HepG2 (cell line): ENCODE measurements around the gene TNIP3. TPM values are rescaled to one million over a fixed set of nuclear protein-coding genes. Genes with fewer than 3 reads are reported as not detected.

Experiments
- ATAC-seq: fragments of 200-7000 bp; cut with Tn5 transposase; 3 replicates; pipeline ENCODE4 v1.9.1; 2020; ENCODE audit warnings: mild to moderate bottlenecking, moderate library complexity
- BruUV-seq: library from RNA; stranded (reverse); fragments of 400-500 nt; replicated peaks from 2 replicates; lab custom pipeline; 2021; lab: Mats Ljungman, UMichigan
- CTCF ChIA-PET: fragments of 300-600 bp; formaldehyde crosslinking; extraction: SDS; loops from one replicate; lab custom pipeline; 2021; ENCODE audit warnings: low total read pairs, inconsistent platforms, low intra/inter-chr PET ratio; lab: Yijun Ruan, JAX
- POLR2A ChIA-PET: fragments of 350-600 bp; sonication (Branson Sonifier 250); formaldehyde crosslinking; loops from one replicate; lab custom pipeline; 2020; ENCODE audit warnings: antibody characterized with exemption, inconsistent platforms; lab: Yijun Ruan, JAX
- DNase-seq: peaks from one replicate; pipeline ENCODE4 v3.0.0-alpha.2; 2015; ENCODE audit warnings: low spot score
- FAIRE-seq: peaks from 3 replicates; lab custom pipeline; 2011; peaks lifted over from hg19 to GRCh38; lab: Jason Lieb, UNC
- H2AFZ ChIP-seq: one replicate; pipeline ENCODE4 v1.6.1; 2011; ENCODE audit warnings: low read length, inconsistent platforms
- H3K27ac ChIP-seq: fragments of 300-600 bp; 3 replicates; pipeline ENCODE4 v1.8.0; 2011; ENCODE audit warnings: mixed run types, mild to moderate bottlenecking, mixed read lengths, low read length, inconsistent platforms; ENCODE audit not compliant: insufficient read depth; ENCODE audit errors: extremely low read length
- H3K27me3 ChIP-seq, 2 experiments: fragments of 200-600 bp in 1 of 2; 2 replicates in 1 of 2; 3 replicates in 1 of 2; pipeline versions ENCODE4 v1.6.0 to v1.8.0; 2011; ENCODE audit warnings: low read length in 2 of 2, mild to moderate bottlenecking in 2 of 2, moderate library complexity in 2 of 2, inconsistent platforms in 1 of 2; ENCODE audit not compliant: insufficient read depth in 2 of 2, control insufficient read depth in 1 of 2
- H3K36me3 ChIP-seq, 2 experiments: fragments of 200-600 bp in 1 of 2; replicated peaks in 1 of 2; 2 replicates in 1 of 2; 3 replicates in 1 of 2; pipeline versions ENCODE4 v1.5.1 to v1.8.0; 2011; ENCODE audit warnings: low read length in 2 of 2, inconsistent platforms in 1 of 2; ENCODE audit not compliant: insufficient read depth in 2 of 2, control insufficient read depth in 1 of 2
- H3K4me1 ChIP-seq: 2 replicates; pipeline ENCODE4 v1.5.1; 2012; ENCODE audit warnings: low read length, inconsistent platforms; ENCODE audit not compliant: insufficient read depth
- H3K4me2 ChIP-seq: 2 replicates; pipeline ENCODE4 v1.6.0; 2011; ENCODE audit warnings: low read depth, low read length, inconsistent platforms
- H3K4me3 ChIP-seq, 3 experiments: fragments of 200-600 bp in 1 of 3; sonication (generic), shearing (Covaris generic) in 1 of 3; replicated peaks in 1 of 3; 2 replicates each; pipeline ENCODE4 v1.5.1; 2011 to 2016; ENCODE audit warnings: low read length in 3 of 3, inconsistent platforms in 2 of 3, low read depth in 2 of 3, mild to moderate bottlenecking in 2 of 3, control low read depth in 1 of 3, mixed read lengths in 1 of 3; ENCODE audit not compliant: insufficient read depth in 1 of 3
- H3K79me2 ChIP-seq: one replicate; pipeline ENCODE4 v1.6.1; 2011; ENCODE audit warnings: low read length, inconsistent platforms; ENCODE audit not compliant: insufficient read depth
- H3K9ac ChIP-seq: 2 replicates; pipeline ENCODE4 v1.6.0; 2011; ENCODE audit warnings: mild to moderate bottlenecking, low read depth, low read length, inconsistent platforms; ENCODE audit not compliant: insufficient read depth
- H3K9me3 ChIP-seq: 2 replicates; pipeline ENCODE4 v1.5.1; 2012; ENCODE audit warnings: mild to moderate bottlenecking, low read length
- H4K20me1 ChIP-seq: 2 replicates; pipeline ENCODE4 v1.6.0; 2011; ENCODE audit warnings: inconsistent platforms, mild to moderate bottlenecking, low read length, moderate library complexity; ENCODE audit not compliant: insufficient read depth
- AGO1 ChIP-seq: fragments of 200-400 bp; formaldehyde crosslinking; IDR thresholded peaks from 2 replicates; pipeline ENCODE4 v1.6.1; 2017; ENCODE audit warnings: mild to moderate bottlenecking, low read depth, low read length, moderate library complexity; ENCODE audit not compliant: poor library complexity, severe bottlenecking
- CAMTA2 ChIP-seq: sonication (generic); formaldehyde crosslinking; IDR thresholded peaks from 2 replicates; pipeline ENCODE4 v1.4.0; 2020; ENCODE audit warnings: mild to moderate bottlenecking, missing genetic modification reagents, borderline replicate concordance
- KDM6A ChIP-seq: IDR thresholded peaks from 2 replicates; pipeline ENCODE4 v1.6.1; 2016; ENCODE audit warnings: low read depth
- MEIS1 ChIP-seq: sonication (generic); formaldehyde crosslinking; IDR thresholded peaks from 2 replicates; pipeline ENCODE4 v1.9.0; 2021; ENCODE audit warnings: mild to moderate bottlenecking, missing genetic modification reagents, moderate library complexity, borderline replicate concordance
- NCOR1 ChIP-seq: fragments of 200-600 bp; sonication (generic); IDR thresholded peaks from 2 replicates; pipeline ENCODE4 v1.7.0; 2017; ENCODE audit warnings: antibody characterized with exemption, low read length, borderline replicate concordance
- NFE2L2 ChIP-seq: fragments of 150-350 bp; IDR thresholded peaks from 2 replicates; pipeline ENCODE4 v1.6.1; 2014; ENCODE audit warnings: low read length
- NONO ChIP-seq, 2 experiments: fragments of 450-650 bp in 1 of 2; sonication (generic) in 1 of 2; formaldehyde crosslinking in 1 of 2; IDR thresholded peaks in 1 of 2; conservative IDR thresholded peaks in 1 of 2; 2 replicates each; pipeline versions ENCODE4 v1.6.1 to v1.8.0; 2017 to 2022; ENCODE audit warnings: mild to moderate bottlenecking in 1 of 2, missing genetic modification reagents in 1 of 2, moderate library complexity in 1 of 2
- NR2F6 ChIP-seq, 2 experiments: IDR thresholded peaks; 2 replicates each; pipeline ENCODE4 v1.6.1; 2016; ENCODE audit warnings: antibody characterized with exemption in 1 of 2, mild to moderate bottlenecking in 1 of 2
- PCBP2 ChIP-seq: fragments of 200-400 bp; formaldehyde crosslinking; optimal IDR thresholded peaks from 2 replicates; pipeline ENCODE3; 2018; ENCODE audit warnings: low read length, low read depth; ENCODE audit not compliant: poor library complexity, severe bottlenecking
- POGZ ChIP-seq: sonication (generic); formaldehyde crosslinking; IDR thresholded peaks from 2 replicates; pipeline ENCODE4 v1.4.0; 2020; ENCODE audit warnings: mild to moderate bottlenecking, missing genetic modification reagents
- RFXANK ChIP-seq: IDR thresholded peaks from 2 replicates; pipeline ENCODE4 v1.6.1; 2016
- ZNF543 ChIP-seq: sonication (generic); formaldehyde crosslinking; IDR thresholded peaks from 2 replicates; pipeline ENCODE4 v1.4.0; 2020; ENCODE audit warnings: mild to moderate bottlenecking, missing genetic modification reagents
- ZNF780A ChIP-seq: sonication (generic); formaldehyde crosslinking; IDR thresholded peaks from 2 replicates; pipeline ENCODE4 v1.8.0; 2022; ENCODE audit warnings: mild to moderate bottlenecking, missing genetic modification reagents, moderate library complexity
- WGBS: methylation state at CpG from one replicate; pipeline ENCODE4 v1.1.6; 2017; ENCODE audit warnings: low lambda C conversion rate; 5-methylcytosine and 5-hydroxymethylcytosine counted together
- in situ Hi-C: cut with HindIII; loops from 2 replicates; pipeline ENCODE4 v1.10.0; 2017; ENCODE audit warnings: low pct_unique_long_range_greater_than_20kb; ENCODE audit not compliant: extremely low pct_ligation_motif_present
- intact Hi-C: fragments of 100-400 bp; cut with micrococcal nuclease; formaldehyde crosslinking; loops from one replicate; pipeline ENCODE4 v1.10.0; 2022; ENCODE audit not compliant: unreplicated experiment
- polyA plus RNA-seq, 8 experiments: library from polyadenylated mRNA; depleted of rRNA in 3 of 8; stranded (reverse) in 7 of 8; unstranded in 1 of 8; fragments of >200 nt; fragmentation: Illumina TruSeq in 4 of 8; extraction: Trizol in 4 of 8; gene quantifications; 2 replicates each; pipeline versions ENCODE4 v1.2.1 to v1.2.3, GENCODE V29; 2011 to 2016; ENCODE audit warnings: low read depth in 4 of 8, missing spikeins in 1 of 8, mixed read lengths in 1 of 8; ENCODE audit not compliant: insufficient read depth in 1 of 8
- total RNA-seq, 5 experiments: library from RNA; depleted of rRNA; stranded (reverse); fragments of >200 nt; fragmentation: Illumina TruSeq; extraction: Trizol; gene quantifications; 2 replicates each; pipeline ENCODE4 v1.2.3, GENCODE V29; 2016; ENCODE audit warnings: low read depth in 1 of 5
- TF ChIP-seq, protein P1 (sequence below): sonication (generic); formaldehyde crosslinking; IDR thresholded peaks from 2 replicates; pipeline ENCODE4 v1.4.0; 2020; ENCODE audit warnings: missing genetic modification reagents, low read depth, mild to moderate bottlenecking, borderline replicate concordance
- TF ChIP-seq, protein P2 (sequence below): sonication (generic); formaldehyde crosslinking; IDR thresholded peaks from 2 replicates; pipeline ENCODE4 v1.4.0; 2020; ENCODE audit warnings: missing genetic modification reagents, borderline replicate concordance
- TF ChIP-seq, protein P3 (sequence below): sonication (generic); formaldehyde crosslinking; IDR thresholded peaks from 2 replicates; pipeline ENCODE4 v1.4.0; 2020; ENCODE audit warnings: missing genetic modification reagents

TNIP3 gene
- total and polyA plus RNA-seq, 2 of the 13 experiments (the other 11 are each of a cell fraction or from before 2014, with no cell fraction given), result not detected

DNA sequence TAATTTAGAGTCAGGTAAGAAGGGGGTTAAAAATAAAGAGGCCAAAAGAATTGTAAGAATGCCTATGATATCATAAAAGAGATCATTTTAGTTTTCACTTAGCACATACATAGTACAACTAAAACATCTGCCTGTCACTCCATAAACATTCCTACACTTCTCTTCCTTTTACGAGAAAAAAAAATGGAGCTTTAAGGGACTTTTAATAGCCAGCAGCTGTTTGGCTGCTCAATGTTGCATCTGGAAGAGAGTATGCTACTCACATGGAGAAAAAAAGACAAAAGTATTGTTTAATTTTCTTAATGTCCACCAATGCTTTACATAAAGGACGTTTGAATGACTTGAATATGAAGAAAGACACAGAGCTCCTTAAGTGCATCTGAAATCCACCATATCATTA, 48.7 kb upstream of the TNIP3 start:
- in situ Hi-C loops, result no loop called here
- no peaks in the 10 kb centered on the region for H3K36me3 ChIP-seq
- no peak overlapping the region for H3K4me2 ChIP-seq
- no peak overlapping the region for H2AFZ ChIP-seq
- no peak for DNase-seq
- no peak overlapping the region for H3K4me3 ChIP-seq
- TF ChIP-seq, protein P1, sequence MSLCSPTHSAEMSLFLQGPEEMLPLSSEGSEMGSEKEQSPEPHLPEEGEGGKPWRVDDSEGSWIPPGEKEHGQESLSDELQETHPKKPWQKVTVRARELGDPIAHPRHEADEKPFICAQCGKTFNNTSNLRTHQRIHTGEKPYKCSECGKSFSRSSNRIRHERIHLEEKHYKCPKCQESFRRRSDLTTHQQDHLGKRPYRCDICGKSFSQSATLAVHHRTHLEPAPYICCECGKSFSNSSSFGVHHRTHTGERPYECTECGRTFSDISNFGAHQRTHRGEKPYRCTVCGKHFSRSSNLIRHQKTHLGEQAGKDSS, result no peak
- no peak for TF ChIP-seq PCBP2
- no peak for TF ChIP-seq MEIS1 (CRISPR knock-in tag)
- TF ChIP-seq NFE2L2, result no peak
- TF ChIP-seq, protein P2, sequence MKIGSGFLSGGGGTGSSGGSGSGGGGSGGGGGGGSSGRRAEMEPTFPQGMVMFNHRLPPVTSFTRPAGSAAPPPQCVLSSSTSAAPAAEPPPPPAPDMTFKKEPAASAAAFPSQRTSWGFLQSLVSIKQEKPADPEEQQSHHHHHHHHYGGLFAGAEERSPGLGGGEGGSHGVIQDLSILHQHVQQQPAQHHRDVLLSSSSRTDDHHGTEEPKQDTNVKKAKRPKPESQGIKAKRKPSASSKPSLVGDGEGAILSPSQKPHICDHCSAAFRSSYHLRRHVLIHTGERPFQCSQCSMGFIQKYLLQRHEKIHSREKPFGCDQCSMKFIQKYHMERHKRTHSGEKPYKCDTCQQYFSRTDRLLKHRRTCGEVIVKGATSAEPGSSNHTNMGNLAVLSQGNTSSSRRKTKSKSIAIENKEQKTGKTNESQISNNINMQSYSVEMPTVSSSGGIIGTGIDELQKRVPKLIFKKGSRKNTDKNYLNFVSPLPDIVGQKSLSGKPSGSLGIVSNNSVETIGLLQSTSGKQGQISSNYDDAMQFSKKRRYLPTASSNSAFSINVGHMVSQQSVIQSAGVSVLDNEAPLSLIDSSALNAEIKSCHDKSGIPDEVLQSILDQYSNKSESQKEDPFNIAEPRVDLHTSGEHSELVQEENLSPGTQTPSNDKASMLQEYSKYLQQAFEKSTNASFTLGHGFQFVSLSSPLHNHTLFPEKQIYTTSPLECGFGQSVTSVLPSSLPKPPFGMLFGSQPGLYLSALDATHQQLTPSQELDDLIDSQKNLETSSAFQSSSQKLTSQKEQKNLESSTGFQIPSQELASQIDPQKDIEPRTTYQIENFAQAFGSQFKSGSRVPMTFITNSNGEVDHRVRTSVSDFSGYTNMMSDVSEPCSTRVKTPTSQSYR, result no peak
- TF ChIP-seq CAMTA2, result no peak
- no peak for TF ChIP-seq RFXANK
- no peak for TF ChIP-seq POGZ (CRISPR knock-in tag)
- TF ChIP-seq AGO1, result no peak
- no peak for TF ChIP-seq NONO (IDR thresholded peaks at IDR 0.05)
- TF ChIP-seq NONO (CRISPR knock-in tag; conservative IDR thresholded peaks at IDR 0.05), result no peak
- TF ChIP-seq ZNF780A (CRISPR knock-in tag), result no peak
- no peak for TF ChIP-seq NR2F6 (IDR thresholded peaks at IDR 0.05)
- TF ChIP-seq NR2F6 (CRISPR knock-in tag; IDR thresholded peaks at IDR 0.05), result no peak
- TF ChIP-seq, protein P3, sequence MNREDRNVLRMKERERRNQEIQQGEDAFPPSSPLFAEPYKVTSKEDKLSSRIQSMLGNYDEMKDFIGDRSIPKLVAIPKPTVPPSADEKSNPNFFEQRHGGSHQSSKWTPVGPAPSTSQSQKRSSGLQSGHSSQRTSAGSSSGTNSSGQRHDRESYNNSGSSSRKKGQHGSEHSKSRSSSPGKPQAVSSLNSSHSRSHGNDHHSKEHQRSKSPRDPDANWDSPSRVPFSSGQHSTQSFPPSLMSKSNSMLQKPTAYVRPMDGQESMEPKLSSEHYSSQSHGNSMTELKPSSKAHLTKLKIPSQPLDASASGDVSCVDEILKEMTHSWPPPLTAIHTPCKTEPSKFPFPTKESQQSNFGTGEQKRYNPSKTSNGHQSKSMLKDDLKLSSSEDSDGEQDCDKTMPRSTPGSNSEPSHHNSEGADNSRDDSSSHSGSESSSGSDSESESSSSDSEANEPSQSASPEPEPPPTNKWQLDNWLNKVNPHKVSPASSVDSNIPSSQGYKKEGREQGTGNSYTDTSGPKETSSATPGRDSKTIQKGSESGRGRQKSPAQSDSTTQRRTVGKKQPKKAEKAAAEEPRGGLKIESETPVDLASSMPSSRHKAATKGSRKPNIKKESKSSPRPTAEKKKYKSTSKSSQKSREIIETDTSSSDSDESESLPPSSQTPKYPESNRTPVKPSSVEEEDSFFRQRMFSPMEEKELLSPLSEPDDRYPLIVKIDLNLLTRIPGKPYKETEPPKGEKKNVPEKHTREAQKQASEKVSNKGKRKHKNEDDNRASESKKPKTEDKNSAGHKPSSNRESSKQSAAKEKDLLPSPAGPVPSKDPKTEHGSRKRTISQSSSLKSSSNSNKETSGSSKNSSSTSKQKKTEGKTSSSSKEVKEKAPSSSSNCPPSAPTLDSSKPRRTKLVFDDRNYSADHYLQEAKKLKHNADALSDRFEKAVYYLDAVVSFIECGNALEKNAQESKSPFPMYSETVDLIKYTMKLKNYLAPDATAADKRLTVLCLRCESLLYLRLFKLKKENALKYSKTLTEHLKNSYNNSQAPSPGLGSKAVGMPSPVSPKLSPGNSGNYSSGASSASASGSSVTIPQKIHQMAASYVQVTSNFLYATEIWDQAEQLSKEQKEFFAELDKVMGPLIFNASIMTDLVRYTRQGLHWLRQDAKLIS (CRISPR knock-in tag), result no peak
- no peak for TF ChIP-seq NCOR1
- no peak for TF ChIP-seq KDM6A (CRISPR knock-in tag)
- no peak for TF ChIP-seq ZNF543 (CRISPR knock-in tag)
- BruUV-seq, result no TSS peak
- no peaks in the 10 kb centered on the region for H3K4me1 ChIP-seq
- POLR2A ChIA-PET, result no interaction called here
- H3K27ac ChIP-seq, result no peak overlapping the region
- FAIRE-seq, result no peak
- no peak for ATAC-seq
- no peak overlapping the region for H3K9ac ChIP-seq
- no peaks in the 10 kb centered on the region; a peak in 2 of 5 replicates for H3K27me3 ChIP-seq
- no peaks in the 10 kb centered on the region for H3K9me3 ChIP-seq
- CTCF ChIA-PET, result no interaction called here
- 1% methylated on average over 2 of the region's 2 CpGs for WGBS
- H4K20me1 ChIP-seq, result no peaks in the 10 kb centered on the region
- intact Hi-C loops, result no loop called here
- H3K79me2 ChIP-seq, result no peaks in the 10 kb centered on the region
